ENCODE data around the gene MS4A14.

MS4A14 gene

GRCh38 chr11:60431251-60431650, 35.0 kb downstream of the MS4A14 start:
- Histone ChIP-seq H3K27ac (ENCODE audit: low read depth, low read length) (no peak overlapping the region), H3K27me3 (ENCODE audit: low read length) (no peaks in the 10 kb centered on the region), H3K36me3 (ENCODE audit: low read length) (no peaks in the 10 kb centered on the region), H3K9ac (ENCODE audit: low read length) (no peak overlapping the region), H3F3A (ENCODE audit: insufficient read depth) (no peaks in the 10 kb centered on the region), H3K9me3 (ENCODE audit: insufficient read depth, low read length) (no peaks in the 10 kb centered on the region), H3K4me2 (ENCODE audit: low read depth, low read length, poor library complexity, severe bottlenecking) (no peak overlapping the region), H2AFZ (ENCODE audit: low read depth, low read length, severe bottlenecking) (no peak overlapping the region), H3K9me2 (replicated peaks; ENCODE audit: insufficient read depth, low read length) (no peaks in the 10 kb centered on the region), H3K79me2 (ENCODE audit: insufficient read depth, low read length) (no peaks in the 10 kb centered on the region), H3K4me3 (ENCODE audit: insufficient read depth, low read length, poor library complexity, severe bottlenecking) (no peak overlapping the region), H4K20me1 (ENCODE audit: low read depth, low read length) (no peaks in the 10 kb centered on the region)
- TF ChIP-seq EZH2phosphoT487 (conservative IDR thresholded peaks at IDR 0.05; ENCODE audit: low read length) = no peak
- no peak for TF ChIP-seq CTCF (IDR thresholded peaks at IDR 0.05; ENCODE audit: insufficient read depth, low read length, poor library complexity, severe bottlenecking)

GRCh38 chr11:60433401-60433800, 37.1 kb downstream of the MS4A14 start:
- H3K9me3 ChIP-seq (ENCODE audit: insufficient read depth, low read length) = no peaks in the 10 kb centered on the region
- no peak overlapping the region for H3K9ac ChIP-seq (ENCODE audit: low read length)
- H3K27me3 ChIP-seq (ENCODE audit: low read length) = no peaks in the 10 kb centered on the region
- no peak overlapping the region for H3K4me2 ChIP-seq (ENCODE audit: low read depth, low read length, poor library complexity, severe bottlenecking)
- no peaks in the 10 kb centered on the region for H3K79me2 ChIP-seq (ENCODE audit: insufficient read depth, low read length)
- H3K9me2 ChIP-seq (replicated peaks; ENCODE audit: insufficient read depth, low read length) = no peaks in the 10 kb centered on the region
- TF ChIP-seq CTCF (IDR thresholded peaks at IDR 0.05; ENCODE audit: insufficient read depth, low read length, poor library complexity, severe bottlenecking) = no peak
- no peak for TF ChIP-seq EZH2phosphoT487 (conservative IDR thresholded peaks at IDR 0.05; ENCODE audit: low read length)
- no peak overlapping the region for H2AFZ ChIP-seq (ENCODE audit: low read depth, low read length, severe bottlenecking)
- no peak overlapping the region for H3K27ac ChIP-seq (ENCODE audit: low read depth, low read length)
- H4K20me1 ChIP-seq (ENCODE audit: low read depth, low read length) = no peaks in the 10 kb centered on the region
- no peak overlapping the region for H3K4me3 ChIP-seq (ENCODE audit: insufficient read depth, low read length, poor library complexity, severe bottlenecking)
- no peaks in the 10 kb centered on the region for H3K36me3 ChIP-seq (ENCODE audit: low read length)
- no peaks in the 10 kb centered on the region for H3F3A ChIP-seq (ENCODE audit: insufficient read depth)

- no peaks in the 10 kb centered on the region for H3K9me2 ChIP-seq (replicated peaks; ENCODE audit: insufficient read depth, low read length)
- TF ChIP-seq EZH2phosphoT487 (conservative IDR thresholded peaks at IDR 0.05; ENCODE audit: low read length) (no peak), CTCF (IDR thresholded peaks at IDR 0.05; ENCODE audit: insufficient read depth, low read length, poor library complexity, severe bottlenecking) (no peak)
- no peaks in the 10 kb centered on the region for H3K27me3 ChIP-seq (ENCODE audit: low read length)
- H3K9ac ChIP-seq (ENCODE audit: low read length) = peak overlapping the region; percentile 70
- no peaks in the 10 kb centered on the region for H3K9me3 ChIP-seq (ENCODE audit: insufficient read depth, low read length)
- no peaks in the 10 kb centered on the region for H3K36me3 ChIP-seq (ENCODE audit: low read length)
- H3F3A ChIP-seq (ENCODE audit: insufficient read depth) = peaks cover 42% of the 10 kb centered on the region
- no peaks in the 10 kb centered on the region for H3K79me2 ChIP-seq (ENCODE audit: insufficient read depth, low read length)
- H3K27ac ChIP-seq (ENCODE audit: low read depth, low read length) = peak overlapping the region; percentile 86
- H3K4me3 ChIP-seq (ENCODE audit: insufficient read depth, low read length, poor library complexity, severe bottlenecking) = peak overlapping the region; percentile 37
- peak overlapping the region; percentile 99 for H3K4me2 ChIP-seq (ENCODE audit: low read depth, low read length, poor library complexity, severe bottlenecking)
- no peaks in the 10 kb centered on the region for H4K20me1 ChIP-seq (ENCODE audit: low read depth, low read length)
- no peak overlapping the region for H2AFZ ChIP-seq (ENCODE audit: low read depth, low read length, severe bottlenecking)
Measured at GRCh38 chr11:60447070-60447469, 50.8 kb downstream of the MS4A14 start.
